ENCODE data around the gene FADS2.
"Not testable (repeated sequence)": the region's sequence is repeated elsewhere in the genome, so short reads cannot be mapped to it uniquely, and the experiment has no call there.

Gene FADS2

DNA sequence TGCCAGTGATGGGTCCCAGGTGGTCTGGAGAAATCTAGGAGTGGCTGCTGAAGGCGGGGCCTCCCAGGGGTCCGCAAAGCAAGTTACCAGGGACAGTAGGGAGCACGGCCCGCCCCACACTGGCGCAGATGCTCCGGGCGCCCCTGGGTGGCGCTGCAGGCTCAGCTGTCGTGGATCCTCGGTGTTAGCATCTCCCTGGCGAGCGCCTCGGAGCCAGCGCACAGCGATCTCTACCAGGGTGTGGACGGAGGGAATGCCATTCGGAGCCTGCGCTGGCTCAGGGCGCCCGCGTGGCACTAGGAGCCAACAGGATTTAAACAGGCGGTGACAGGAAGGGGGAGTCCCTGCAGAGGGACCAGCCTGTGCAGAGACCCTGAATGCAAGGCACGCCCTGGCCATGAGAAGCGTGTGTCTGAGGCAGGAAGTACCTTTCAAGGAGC, 43.1 kb downstream of the FADS2 start:
- Histone ChIP-seq H3K27ac (ENCODE audit: low read depth, low read length, severe bottlenecking) (no peak overlapping the region), H3K4me1 (ENCODE audit: control insufficient read depth, insufficient read depth, low read length, poor library complexity, severe bottlenecking) (peaks cover 9% of the 10 kb centered on the region), H3K4me3 (ENCODE audit: extremely low read depth, insufficient read depth, low read length, poor library complexity, severe bottlenecking) (no peak overlapping the region), H3K36me3 (ENCODE audit: control insufficient read depth, insufficient read depth, low read length) (peaks cover 11% of the 10 kb centered on the region), H3K9me3 (ENCODE audit: control insufficient read depth, low read length) (no peaks in the 10 kb centered on the region)
- 6 to 7% methylated on average over 23 to 24 of the region's 24 CpGs for WGBS, 2 experiments (ENCODE audit: insufficient coverage in 2 of 2)

DNA sequence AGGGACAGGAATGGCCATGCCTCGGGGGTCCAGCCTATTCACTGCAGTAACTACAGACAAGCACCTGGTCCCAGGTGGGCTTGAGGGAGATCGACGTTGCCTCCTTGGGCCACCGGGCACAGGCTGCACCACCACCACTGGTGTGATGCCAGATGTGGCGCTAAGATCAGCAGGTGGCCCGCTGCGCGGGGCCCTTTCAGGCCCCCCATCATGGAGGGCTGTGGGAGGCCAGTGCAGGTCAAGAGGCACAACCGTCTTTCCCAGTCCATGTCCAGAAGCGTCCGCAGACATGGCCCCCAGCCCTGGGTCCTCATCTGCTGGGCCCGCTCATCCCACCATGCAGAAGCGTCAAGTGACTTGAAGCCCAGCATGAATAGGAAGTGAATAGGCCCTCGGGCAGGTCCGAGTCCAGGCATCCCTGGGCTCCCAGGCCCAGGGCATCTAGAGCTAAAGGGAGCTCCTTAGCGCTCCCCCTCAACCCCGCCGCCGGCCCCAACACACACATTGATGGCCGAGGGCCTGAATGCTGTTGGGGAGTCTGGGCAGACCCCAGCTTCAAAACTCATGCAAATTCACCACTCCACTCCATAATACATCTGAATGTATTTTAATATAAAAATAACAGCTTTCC, 45.0 kb downstream of the FADS2 start:
- H3K36me3 ChIP-seq (ENCODE audit: control insufficient read depth, insufficient read depth, low read length) = no peaks in the 10 kb centered on the region
- WGBS, 2 experiments (ENCODE audit: insufficient coverage in 2 of 2) = 88 to 89% methylated on average over 15 of the region's 20 CpGs
- no peaks in the 10 kb centered on the region for H3K9me3 ChIP-seq (ENCODE audit: control insufficient read depth, low read length)
- H3K4me1 ChIP-seq (ENCODE audit: control insufficient read depth, insufficient read depth, low read length, poor library complexity, severe bottlenecking) = peaks cover 9% of the 10 kb centered on the region
- H3K4me3 ChIP-seq (ENCODE audit: extremely low read depth, insufficient read depth, low read length, poor library complexity, severe bottlenecking) = no peak overlapping the region
- H3K27ac ChIP-seq (ENCODE audit: low read depth, low read length, severe bottlenecking) = no peak overlapping the region

DNA sequence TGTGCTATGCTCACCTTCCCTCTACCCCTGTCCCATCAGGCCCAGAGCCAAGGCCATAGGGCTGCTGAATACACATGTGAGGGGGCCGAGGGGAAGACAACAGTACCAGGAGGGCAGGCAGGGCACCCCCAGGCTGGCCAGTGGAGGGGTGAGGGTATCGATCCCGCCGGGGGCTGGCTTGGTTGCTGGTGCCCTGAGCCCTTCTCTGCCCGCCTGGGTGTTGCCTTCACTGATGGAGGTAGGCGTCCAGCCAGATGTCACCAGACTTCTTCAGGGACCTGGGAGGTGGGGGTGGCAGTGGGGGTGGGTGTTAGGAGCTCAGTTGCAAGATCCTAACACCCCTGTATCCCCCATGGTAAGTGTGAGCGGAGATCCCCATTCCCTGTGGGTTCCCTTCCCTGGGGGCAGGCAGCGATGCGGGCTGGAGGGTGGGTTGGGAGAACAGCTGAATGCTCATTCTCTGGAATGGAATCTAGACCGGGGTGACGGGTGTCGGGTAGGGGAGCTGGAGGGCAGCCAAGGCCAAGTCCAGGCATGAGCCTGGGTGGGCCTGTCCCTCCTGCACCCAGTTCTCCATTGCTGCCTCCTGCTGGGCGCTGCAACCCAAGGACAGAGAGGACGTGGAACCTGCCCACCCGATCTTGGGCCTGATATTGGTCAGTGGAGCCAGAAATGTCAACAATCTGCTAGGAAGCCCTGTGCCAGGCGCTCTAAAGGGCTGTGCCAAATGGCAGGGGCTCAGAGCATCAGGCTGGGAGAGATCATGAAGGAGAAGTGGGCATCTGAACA, 45.7 kb downstream of the FADS2 start:
- H3K36me3 ChIP-seq (ENCODE audit: control insufficient read depth, insufficient read depth, low read length) = no peaks in the 10 kb centered on the region
- no peak overlapping the region for H3K4me3 ChIP-seq (ENCODE audit: extremely low read depth, insufficient read depth, low read length, poor library complexity, severe bottlenecking)
- 94 to 98% methylated on average over 7 to 14 of the region's 16 CpGs for WGBS, 2 experiments (ENCODE audit: insufficient coverage in 2 of 2)
- no peaks in the 10 kb centered on the region for H3K9me3 ChIP-seq (ENCODE audit: control insufficient read depth, low read length)
- H3K27ac ChIP-seq (ENCODE audit: low read depth, low read length, severe bottlenecking) = no peak overlapping the region
- H3K4me1 ChIP-seq (ENCODE audit: control insufficient read depth, insufficient read depth, low read length, poor library complexity, severe bottlenecking) = peaks cover 8% of the 10 kb centered on the region

DNA sequence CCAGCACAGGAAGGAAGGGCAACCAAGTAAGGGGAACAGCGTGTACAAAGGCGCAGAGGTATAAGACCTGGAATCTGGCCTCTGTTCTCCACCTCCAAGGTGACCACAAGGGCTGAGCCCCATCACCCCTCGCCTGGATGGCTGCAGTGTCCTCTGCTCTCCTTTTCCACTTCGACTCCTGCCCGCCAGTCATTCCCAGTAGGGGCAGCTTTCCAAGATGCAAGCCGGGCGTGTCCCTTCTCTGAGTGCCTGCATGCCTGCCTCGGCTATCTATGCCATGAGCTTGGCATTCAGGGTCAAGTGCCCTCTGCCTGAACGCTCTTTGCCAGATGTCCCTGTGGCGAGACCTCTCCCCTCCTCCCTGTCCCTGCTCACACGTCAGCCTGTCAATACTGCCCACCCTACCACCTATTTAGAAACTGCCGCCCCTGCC, 46.3 kb downstream of the FADS2 start:
- WGBS, 2 experiments (ENCODE audit: insufficient coverage in 2 of 2) = 86% methylated on average over 9 to 12 of the region's 12 CpGs
- Histone ChIP-seq H3K36me3 (ENCODE audit: control insufficient read depth, insufficient read depth, low read length) (peaks cover 4% of the 10 kb centered on the region), H3K4me1 (ENCODE audit: control insufficient read depth, insufficient read depth, low read length, poor library complexity, severe bottlenecking) (peaks cover 3% of the 10 kb centered on the region), H3K27ac (ENCODE audit: low read depth, low read length, severe bottlenecking) (no peak overlapping the region), H3K9me3 (ENCODE audit: control insufficient read depth, low read length) (no peaks in the 10 kb centered on the region), H3K4me3 (ENCODE audit: extremely low read depth, insufficient read depth, low read length, poor library complexity, severe bottlenecking) (no peak overlapping the region)

DNA sequence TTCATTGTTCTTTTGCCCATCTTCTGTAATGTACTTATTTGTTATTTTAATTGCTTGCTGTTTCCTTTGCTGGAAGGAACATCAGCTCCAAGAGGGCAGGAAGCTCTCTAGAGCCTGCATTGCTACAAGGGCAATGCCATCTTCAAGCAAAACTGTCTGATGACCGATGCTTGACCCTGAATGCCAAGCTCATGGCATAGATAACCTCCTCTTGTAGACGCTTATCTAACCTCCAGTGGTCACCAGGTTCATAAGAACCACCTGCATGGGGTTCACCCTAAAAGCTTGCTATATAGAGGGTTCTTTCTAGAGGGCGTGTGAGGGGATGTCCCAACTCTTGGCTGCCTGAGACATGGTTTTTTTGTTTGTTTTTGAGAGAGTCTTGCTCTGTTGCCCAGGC, 46.8 kb downstream of the FADS2 start:
- peaks cover 4% of the 10 kb centered on the region for H3K36me3 ChIP-seq (ENCODE audit: control insufficient read depth, insufficient read depth, low read length)
- H3K27ac ChIP-seq (ENCODE audit: low read depth, low read length, severe bottlenecking) = no peak overlapping the region
- no peak overlapping the region for H3K4me3 ChIP-seq (ENCODE audit: extremely low read depth, insufficient read depth, low read length, poor library complexity, severe bottlenecking)
- 75 to 85% methylated on average over 1 to 2 of the region's 3 CpGs for WGBS, 2 experiments (ENCODE audit: insufficient coverage in 2 of 2)
- no peaks in the 10 kb centered on the region for H3K9me3 ChIP-seq (ENCODE audit: control insufficient read depth, low read length)
- H3K4me1 ChIP-seq (ENCODE audit: control insufficient read depth, insufficient read depth, low read length, poor library complexity, severe bottlenecking) = peaks cover 3% of the 10 kb centered on the region

DNA sequence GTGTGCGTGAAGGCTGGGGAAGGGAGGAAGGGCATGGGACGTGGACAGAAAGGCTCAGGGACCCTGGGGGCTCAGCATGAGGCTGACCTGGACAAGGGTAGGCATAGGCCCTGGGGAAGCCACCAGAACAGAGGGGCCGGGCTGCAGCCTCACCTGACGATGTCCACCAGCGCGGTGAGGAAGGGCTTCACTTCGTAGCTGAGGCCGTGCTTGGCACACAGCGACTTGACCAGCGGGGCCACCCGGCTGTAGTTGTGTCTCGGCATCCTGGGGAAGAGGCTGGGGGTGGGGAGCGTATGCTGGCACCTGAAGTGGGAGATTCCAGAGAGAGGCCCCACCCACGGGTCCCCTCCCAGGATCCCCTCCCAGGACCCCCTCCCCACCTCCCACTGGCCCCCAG, 47.6 kb downstream of the FADS2 start:
- H3K27ac ChIP-seq (ENCODE audit: low read depth, low read length, severe bottlenecking) = no peak overlapping the region
- 95 to 96% methylated on average over 8 of the region's 14 CpGs for WGBS, 2 experiments (ENCODE audit: insufficient coverage in 2 of 2)

DNA sequence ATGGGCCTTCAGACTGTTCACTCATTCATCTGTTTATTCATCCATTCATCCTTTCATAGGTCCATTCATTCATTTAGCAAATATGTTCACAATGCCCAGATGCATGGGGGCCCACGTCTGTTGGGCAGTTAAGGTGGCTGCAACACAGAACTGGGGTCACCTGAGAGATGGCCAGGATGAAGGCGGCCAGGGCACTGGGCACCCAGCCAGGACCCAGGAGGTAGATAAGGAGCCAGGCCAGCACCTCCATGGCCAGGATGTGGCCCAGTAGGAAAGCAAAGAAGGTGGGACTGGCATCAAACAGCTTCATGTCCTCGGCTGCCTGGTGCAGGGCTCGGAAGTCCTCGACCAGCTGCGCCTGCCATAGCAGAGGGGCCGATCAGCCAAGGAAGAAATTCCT, 51.1 kb downstream of the FADS2 start:
- WGBS, 2 experiments (ENCODE audit: insufficient coverage in 2 of 2) = 100% methylated on average over 2 of the region's 7 CpGs; no CpG with 5 or more reads in 1 of the 2 experiments
- Histone ChIP-seq H3K27ac (ENCODE audit: low read depth, low read length, severe bottlenecking) (no peak overlapping the region), H3K4me1 (ENCODE audit: control insufficient read depth, insufficient read depth, low read length, poor library complexity, severe bottlenecking) (peaks cover 4% of the 10 kb centered on the region), H3K9me3 (ENCODE audit: control insufficient read depth, low read length) (no peaks in the 10 kb centered on the region), H3K4me3 (ENCODE audit: extremely low read depth, insufficient read depth, low read length, poor library complexity, severe bottlenecking) (no peak overlapping the region), H3K36me3 (ENCODE audit: control insufficient read depth, insufficient read depth, low read length) (peaks cover 4% of the 10 kb centered on the region)

More for the DNA sequence above, 47.6 kb downstream of the FADS2 start:
- H3K4me3 ChIP-seq (ENCODE audit: extremely low read depth, insufficient read depth, low read length, poor library complexity, severe bottlenecking) = no peak overlapping the region
- H3K4me1 ChIP-seq (ENCODE audit: control insufficient read depth, insufficient read depth, low read length, poor library complexity, severe bottlenecking) = peaks cover 3% of the 10 kb centered on the region
- no peaks in the 10 kb centered on the region for H3K9me3 ChIP-seq (ENCODE audit: control insufficient read depth, low read length)
- peaks cover 4% of the 10 kb centered on the region for H3K36me3 ChIP-seq (ENCODE audit: control insufficient read depth, insufficient read depth, low read length)

DNA sequence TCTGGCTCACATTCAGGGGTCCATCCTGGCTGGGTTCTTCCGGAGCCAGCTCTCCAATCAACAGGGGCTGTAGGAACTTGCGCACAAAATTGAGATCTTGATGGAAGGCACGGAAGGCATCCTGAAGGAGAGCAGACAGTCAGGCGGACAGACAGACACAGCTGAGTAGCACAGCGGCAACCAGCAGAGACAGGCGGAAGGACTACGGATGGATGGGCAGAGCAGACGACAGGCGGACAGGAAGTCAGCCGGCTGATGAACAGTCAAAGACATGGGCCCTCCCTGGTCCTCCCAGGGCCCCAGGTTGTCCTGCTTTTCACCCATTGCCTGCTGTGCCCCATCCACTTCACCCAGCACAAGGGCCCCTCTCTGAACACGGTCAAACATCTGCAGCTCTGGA, 51.9 kb downstream of the FADS2 start:
- WGBS, 2 experiments (ENCODE audit: insufficient coverage in 2 of 2) = 95 to 98% methylated on average over 11 of the region's 11 CpGs
- Histone ChIP-seq H3K27ac (ENCODE audit: low read depth, low read length, severe bottlenecking) (no peak overlapping the region), H3K4me1 (ENCODE audit: control insufficient read depth, insufficient read depth, low read length, poor library complexity, severe bottlenecking) (peaks cover 4% of the 10 kb centered on the region), H3K4me3 (ENCODE audit: extremely low read depth, insufficient read depth, low read length, poor library complexity, severe bottlenecking) (no peak overlapping the region), H3K36me3 (ENCODE audit: control insufficient read depth, insufficient read depth, low read length) (peaks cover 4% of the 10 kb centered on the region), H3K9me3 (ENCODE audit: control insufficient read depth, low read length) (no peaks in the 10 kb centered on the region)

DNA sequence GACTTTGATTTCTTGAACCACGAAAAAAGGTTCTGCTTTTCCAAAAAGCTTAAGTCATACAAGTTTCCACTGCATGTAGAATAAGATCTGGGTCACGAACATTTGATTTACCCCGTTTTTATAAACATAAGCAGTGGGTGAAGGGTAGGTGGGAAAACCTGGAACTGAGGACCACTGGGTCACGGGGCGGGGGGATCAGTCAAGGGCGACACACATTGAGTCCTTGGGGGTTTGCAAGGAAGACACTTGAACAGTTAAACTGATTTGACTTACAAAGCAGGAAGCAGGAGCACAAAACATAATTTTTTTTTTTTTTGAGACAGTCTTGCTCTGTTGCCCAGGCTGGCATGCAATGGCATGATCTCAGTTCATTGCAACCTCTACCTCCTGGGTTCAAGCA, 52.4 kb downstream of the FADS2 start:
- H3K9me3 ChIP-seq (ENCODE audit: control insufficient read depth, low read length) = no peaks in the 10 kb centered on the region
- WGBS, 2 experiments (ENCODE audit: insufficient coverage in 2 of 2) = 91 to 98% methylated on average over 6 of the region's 6 CpGs
- no peak overlapping the region for H3K4me3 ChIP-seq (ENCODE audit: extremely low read depth, insufficient read depth, low read length, poor library complexity, severe bottlenecking)
- peaks cover 4% of the 10 kb centered on the region for H3K36me3 ChIP-seq (ENCODE audit: control insufficient read depth, insufficient read depth, low read length)
- peaks cover 4% of the 10 kb centered on the region for H3K4me1 ChIP-seq (ENCODE audit: control insufficient read depth, insufficient read depth, low read length, poor library complexity, severe bottlenecking)
- H3K27ac ChIP-seq (ENCODE audit: low read depth, low read length, severe bottlenecking) = no peak overlapping the region

DNA sequence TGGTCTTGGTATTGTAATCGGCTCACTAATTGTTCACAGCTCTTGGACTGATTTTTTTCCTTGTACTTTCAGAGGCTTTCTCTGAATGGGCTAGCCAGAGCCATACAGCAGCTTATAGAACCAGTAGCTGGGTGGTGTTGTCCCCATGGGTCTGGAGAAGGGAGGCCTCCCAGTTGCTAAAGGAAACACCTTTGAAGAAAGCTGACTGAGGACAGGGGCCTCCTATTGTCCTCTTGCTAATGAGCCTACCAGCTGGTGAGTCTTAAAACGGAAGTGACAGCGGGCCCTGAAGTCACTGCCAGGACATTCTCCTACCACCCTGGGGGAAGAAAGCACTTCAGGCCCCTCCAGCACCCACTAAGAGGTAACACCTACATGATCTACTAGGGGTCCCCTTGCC, 53.3 kb downstream of the FADS2 start:
- WGBS, 2 experiments (ENCODE audit: insufficient coverage in 2 of 2) = 46 to 52% methylated on average over 3 of the region's 3 CpGs
- Histone ChIP-seq H3K4me1 (ENCODE audit: control insufficient read depth, insufficient read depth, low read length, poor library complexity, severe bottlenecking) (peaks cover 4% of the 10 kb centered on the region), H3K36me3 (ENCODE audit: control insufficient read depth, insufficient read depth, low read length) (peaks cover 4% of the 10 kb centered on the region), H3K27ac (ENCODE audit: low read depth, low read length, severe bottlenecking) (no peak overlapping the region), H3K4me3 (ENCODE audit: extremely low read depth, insufficient read depth, low read length, poor library complexity, severe bottlenecking) (no peak overlapping the region), H3K9me3 (ENCODE audit: control insufficient read depth, low read length) (no peaks in the 10 kb centered on the region)

DNA sequence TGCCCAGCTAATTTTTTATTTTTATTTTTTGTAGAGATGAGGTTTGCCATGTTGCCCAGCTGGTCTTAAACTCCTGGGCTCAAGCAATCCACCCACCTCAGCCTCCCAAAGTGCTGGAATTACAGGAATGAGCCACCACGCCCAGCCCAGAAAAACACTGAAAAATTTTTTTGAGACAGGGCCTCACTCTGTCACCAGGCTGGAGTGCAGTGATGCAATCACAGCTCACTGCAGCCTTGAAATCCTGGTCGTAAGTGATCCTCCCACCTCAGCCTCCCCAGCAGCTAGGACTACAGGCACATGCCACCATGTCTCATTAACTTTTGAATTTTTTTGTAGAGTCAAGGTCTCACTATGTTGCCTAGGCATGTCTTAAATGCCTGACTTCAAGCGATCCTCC, 54.2 kb downstream of the FADS2 start:
- not testable (repeated sequence) for H3K4me3 ChIP-seq (ENCODE audit: extremely low read depth, insufficient read depth, low read length, poor library complexity, severe bottlenecking); H3K27ac ChIP-seq (ENCODE audit: low read depth, low read length, severe bottlenecking); H3K4me1 ChIP-seq (ENCODE audit: control insufficient read depth, insufficient read depth, low read length, poor library complexity, severe bottlenecking); H3K36me3 ChIP-seq (ENCODE audit: control insufficient read depth, insufficient read depth, low read length); H3K9me3 ChIP-seq (ENCODE audit: control insufficient read depth, low read length)
- 83 to 93% methylated on average over 1 to 3 of the region's 3 CpGs for WGBS, 2 experiments (ENCODE audit: insufficient coverage in 2 of 2)
